GM10266 (cell line): ENCODE measurements around the gene PRMT7.

Experiments used
- DNase-seq: peaks from one replicate; pipeline ENCODE4 v3.0.0; 2012; ENCODE audit errors: extremely low spot score
- CTCF ChIP-seq: IDR thresholded peaks from 2 replicates; pipeline ENCODE4 v1.5.1; 2012; ENCODE audit warnings: mild to moderate bottlenecking, low read depth; ENCODE audit not compliant: control insufficient read depth, insufficient read depth; ENCODE audit errors: missing control alignments

Gene PRMT7

GRCh38 chr16:68373528-68374245 lies 62.9 kb downstream of the PRMT7 start:
- DNase-seq, result no peak
- TF ChIP-seq CTCF, result no peak

DNA sequence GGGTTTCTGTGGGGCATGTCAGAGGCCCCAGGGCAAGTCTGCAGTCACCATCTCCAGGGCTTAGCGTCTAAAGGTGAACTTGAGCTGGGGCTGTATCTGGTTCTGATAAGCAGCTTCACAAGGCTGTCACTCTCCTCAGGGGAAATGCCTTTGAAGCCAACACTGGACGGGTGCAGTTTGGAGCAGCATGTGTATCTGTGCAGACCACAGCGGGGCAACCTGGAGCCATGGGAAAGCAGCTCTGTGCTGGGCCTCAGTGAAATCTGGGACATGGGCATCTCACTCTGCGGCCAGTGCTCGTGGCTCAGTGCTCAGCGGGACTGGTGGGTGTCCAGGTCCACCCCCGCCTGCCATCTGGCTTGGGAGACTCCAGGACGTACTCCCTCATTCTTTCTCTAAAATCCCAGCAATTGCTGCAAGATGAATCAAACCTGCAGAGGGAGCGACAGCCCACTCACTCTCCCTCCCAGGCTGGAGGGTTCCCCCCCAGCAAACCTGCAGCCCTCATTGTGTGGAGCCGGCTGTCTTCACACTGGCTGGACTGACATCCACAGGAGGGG lies 63.5 kb downstream of the PRMT7 start:
- no peak for DNase-seq
- no peak for TF ChIP-seq CTCF

DNA sequence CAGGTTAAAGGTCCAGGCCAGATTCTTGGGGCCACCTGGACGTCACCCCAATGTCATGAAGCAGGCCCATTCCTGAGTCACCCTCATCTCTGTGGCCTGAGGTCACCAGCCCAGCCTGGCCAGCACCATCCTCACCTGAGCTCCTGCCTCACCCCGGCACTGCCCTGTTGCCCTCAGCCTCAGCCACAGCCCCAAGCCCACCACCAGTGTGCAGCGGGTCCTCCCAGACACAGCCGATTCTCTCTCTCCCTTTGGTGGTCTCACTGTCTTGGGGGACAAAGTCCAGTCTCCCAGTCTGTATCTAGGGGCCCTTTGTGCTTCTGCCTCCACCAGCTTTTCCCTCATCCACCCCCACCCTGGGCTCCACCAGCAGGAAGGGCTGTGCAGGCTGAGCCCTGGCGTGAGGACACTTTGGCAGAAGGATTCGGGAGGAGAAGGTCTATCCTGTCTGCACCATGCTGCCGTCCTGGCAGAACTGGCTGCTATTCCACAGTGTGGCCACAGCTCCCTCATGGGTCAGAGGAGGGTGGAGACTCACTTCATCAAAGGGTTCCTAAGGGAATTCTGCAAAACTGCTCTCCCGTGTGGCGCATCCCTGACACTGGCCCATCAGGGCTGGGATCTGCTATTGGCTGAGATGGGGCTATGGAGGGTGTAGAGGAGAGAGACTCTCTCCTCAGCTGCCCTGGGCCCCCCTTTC lies 64.3 kb downstream of the PRMT7 start:
- no peak for TF ChIP-seq CTCF
- no peak for DNase-seq

DNA sequence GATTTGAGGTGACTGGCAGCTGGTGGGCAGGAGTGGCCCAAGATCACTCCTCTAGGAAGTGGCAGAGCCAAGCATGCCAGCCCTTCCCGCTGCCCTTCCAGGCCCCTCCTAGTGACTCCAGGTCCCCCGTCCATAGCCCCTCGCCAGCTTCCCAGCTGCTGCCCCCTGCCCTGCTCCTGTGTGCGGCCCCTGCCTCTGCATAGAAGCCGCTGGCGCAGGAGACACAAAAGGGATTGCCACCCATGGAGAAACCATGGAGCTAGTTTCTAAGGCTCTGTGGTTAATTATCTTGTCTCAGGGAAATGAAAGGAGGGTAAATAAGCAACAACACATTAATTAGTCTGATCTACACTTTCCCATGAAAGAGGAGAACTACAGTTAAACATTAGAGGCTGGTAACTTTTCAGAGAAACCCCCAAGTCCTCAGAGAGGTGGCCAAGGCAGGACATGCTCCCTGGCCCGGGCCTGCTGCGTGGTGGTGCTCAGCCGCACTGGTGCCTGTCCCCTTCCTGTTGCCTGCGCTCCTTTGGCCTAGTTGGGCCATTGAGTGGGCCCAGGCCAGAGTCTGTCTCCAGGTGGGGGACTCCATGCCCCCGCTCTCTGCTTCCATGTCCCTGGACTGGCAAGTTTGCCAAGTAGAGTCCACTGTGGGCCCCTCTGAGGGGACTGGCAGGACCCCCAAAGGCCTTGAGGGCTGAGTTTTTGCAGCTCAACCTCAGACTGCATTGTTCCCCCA lies 65.2 kb downstream of the PRMT7 start:
- no peak for DNase-seq
- no peak for TF ChIP-seq CTCF

GRCh38 chr16:68376590-68376989 lies 65.8 kb downstream of the PRMT7 start:
- no peak for DNase-seq
- TF ChIP-seq CTCF, result no peak

- TF ChIP-seq CTCF, result no peak
- DNase-seq, result no peak
These were observed 66.4 kb downstream of the PRMT7 start for GRCh38 chr16:68377221-68377620.
